SK-N-MC (cell line): Measurements from ENCODE around the gene UBQLN3.

Experiments used
- EZH2 ChIP-seq: fragments of 200-600 bp; sonication (generic); IDR thresholded peaks from one replicate; pipeline ENCODE4 v1.6.1; 2017; ENCODE audit warnings: antibody characterized with exemption
- POLR2AphosphoS5 ChIP-seq: IDR thresholded peaks from 2 replicates; pipeline ENCODE4 v1.6.1; 2012; ENCODE audit warnings: mild to moderate bottlenecking, low read depth, low read length, borderline replicate concordance

GRCh38 chr11:5514841-5515240 lies 5.1 kb upstream of the UBQLN3 start:
- TF ChIP-seq EZH2, result no peak
- TF ChIP-seq POLR2AphosphoS5, result no peak
